HEK293 (cell line): ENCODE data around the gene MED15.

ENCODE experiments used
- GLI4 ChIP-seq: fragments of 450-650 bp; formaldehyde crosslinking; IDR thresholded peaks from 2 replicates; pipeline ENCODE4 v1.5.1; 2016; ENCODE audit warnings: missing biosample characterization, missing genetic modification characterization
- MZF1 ChIP-seq: fragments of 450-650 bp; formaldehyde crosslinking; IDR thresholded peaks from 2 replicates; pipeline ENCODE4 v1.5.1; 2017; ENCODE audit warnings: missing biosample characterization, missing genetic modification characterization, borderline replicate concordance
- TCF7L2 ChIP-seq: IDR thresholded peaks from 2 replicates; pipeline ENCODE4 v1.6.1; 2011; ENCODE audit warnings: low read depth, mild to moderate bottlenecking, inconsistent platforms, low read length, moderate library complexity, borderline replicate concordance
- ZBTB7A ChIP-seq: fragments of 450-650 bp; formaldehyde crosslinking; IDR thresholded peaks from 2 replicates; pipeline ENCODE4 v1.5.1; 2016; ENCODE audit warnings: low read depth, missing biosample characterization, missing genetic modification characterization
- ZEB2 ChIP-seq: fragments of 450-650 bp; formaldehyde crosslinking; IDR thresholded peaks from 2 replicates; pipeline ENCODE4 v1.5.1; 2016; ENCODE audit warnings: missing biosample characterization, missing genetic modification characterization
- ZNF121 ChIP-seq: fragments of 450-650 bp; formaldehyde crosslinking; IDR thresholded peaks from 2 replicates; pipeline ENCODE4 v1.5.1; 2016; ENCODE audit warnings: missing biosample characterization, missing genetic modification characterization
- ZNF514 ChIP-seq: fragments of 450-650 bp; formaldehyde crosslinking; IDR thresholded peaks from 2 replicates; pipeline ENCODE4 v1.5.1; 2016; ENCODE audit warnings: missing biosample characterization, missing genetic modification characterization
- TF ChIP-seq, protein P1 (sequence below): fragments of 450-650 bp; IDR thresholded peaks from 2 replicates; pipeline ENCODE4 v1.5.1; 2018; ENCODE audit warnings: missing biosample characterization, mild to moderate bottlenecking, missing genetic modification characterization
- TF ChIP-seq, protein P2 (sequence below): fragments of 450-650 bp; formaldehyde crosslinking; optimal IDR thresholded peaks from 2 replicates; pipeline ENCODE3; 2016; ENCODE audit warnings: missing biosample characterization, mild to moderate bottlenecking, missing genetic modification characterization
- TF ChIP-seq, protein P3 (sequence below): fragments of 450-650 bp; formaldehyde crosslinking; IDR thresholded peaks from 2 replicates; pipeline ENCODE4 v1.5.1; 2016; ENCODE audit warnings: missing biosample characterization, missing genetic modification characterization
- TF ChIP-seq, protein P4 (sequence below): fragments of 450-650 bp; formaldehyde crosslinking; IDR thresholded peaks from 2 replicates; pipeline ENCODE4 v1.5.1; 2016; ENCODE audit warnings: missing biosample characterization, missing genetic modification characterization

DNA sequence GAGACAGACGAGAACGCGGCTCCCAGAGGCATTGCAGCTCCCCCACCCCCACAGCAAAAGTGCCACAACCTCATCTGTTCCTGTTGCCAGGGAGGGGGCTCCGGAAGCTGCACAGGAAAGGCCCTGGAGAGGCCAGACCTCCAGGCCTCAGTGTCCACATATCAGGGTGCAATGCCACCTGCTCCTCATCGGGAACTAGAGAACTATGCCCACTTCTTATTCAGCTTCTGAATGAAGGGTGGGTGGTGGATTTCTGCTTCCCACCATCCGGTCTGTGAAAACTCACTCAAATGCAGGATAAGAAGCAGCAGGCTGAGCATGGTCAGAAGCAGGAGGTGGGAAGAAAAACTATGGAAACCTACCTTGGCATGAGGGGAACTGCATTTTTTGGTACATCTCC is 105.9 kb downstream of the MED15 start:
- TF ChIP-seq ZNF514 (tag by site-specific recombination) (no peak), GLI4 (tag by site-specific recombination) (no peak), ZNF121 (no peak), ZEB2 (no peak), MZF1 (tag by site-specific recombination) (no peak), TCF7L2 (no peak), ZBTB7A (no peak)
- TF ChIP-seq, protein P1, sequence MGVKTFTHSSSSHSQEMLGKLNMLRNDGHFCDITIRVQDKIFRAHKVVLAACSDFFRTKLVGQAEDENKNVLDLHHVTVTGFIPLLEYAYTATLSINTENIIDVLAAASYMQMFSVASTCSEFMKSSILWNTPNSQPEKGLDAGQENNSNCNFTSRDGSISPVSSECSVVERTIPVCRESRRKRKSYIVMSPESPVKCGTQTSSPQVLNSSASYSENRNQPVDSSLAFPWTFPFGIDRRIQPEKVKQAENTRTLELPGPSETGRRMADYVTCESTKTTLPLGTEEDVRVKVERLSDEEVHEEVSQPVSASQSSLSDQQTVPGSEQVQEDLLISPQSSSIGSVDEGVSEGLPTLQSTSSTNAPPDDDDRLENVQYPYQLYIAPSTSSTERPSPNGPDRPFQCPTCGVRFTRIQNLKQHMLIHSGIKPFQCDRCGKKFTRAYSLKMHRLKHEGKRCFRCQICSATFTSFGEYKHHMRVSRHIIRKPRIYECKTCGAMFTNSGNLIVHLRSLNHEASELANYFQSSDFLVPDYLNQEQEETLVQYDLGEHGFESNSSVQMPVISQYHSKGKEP, result no peak
- TF ChIP-seq, protein P2, sequence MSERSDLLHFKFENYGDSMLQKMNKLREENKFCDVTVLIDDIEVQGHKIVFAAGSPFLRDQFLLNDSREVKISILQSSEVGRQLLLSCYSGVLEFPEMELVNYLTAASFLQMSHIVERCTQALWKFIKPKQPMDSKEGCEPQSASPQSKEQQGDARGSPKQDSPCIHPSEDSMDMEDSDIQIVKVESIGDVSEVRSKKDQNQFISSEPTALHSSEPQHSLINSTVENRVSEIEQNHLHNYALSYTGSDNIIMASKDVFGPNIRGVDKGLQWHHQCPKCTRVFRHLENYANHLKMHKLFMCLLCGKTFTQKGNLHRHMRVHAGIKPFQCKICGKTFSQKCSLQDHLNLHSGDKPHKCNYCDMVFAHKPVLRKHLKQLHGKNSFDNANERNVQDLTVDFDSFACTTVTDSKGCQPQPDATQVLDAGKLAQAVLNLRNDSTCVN (tag by site-specific recombination), result no peak
- TF ChIP-seq, protein P3, sequence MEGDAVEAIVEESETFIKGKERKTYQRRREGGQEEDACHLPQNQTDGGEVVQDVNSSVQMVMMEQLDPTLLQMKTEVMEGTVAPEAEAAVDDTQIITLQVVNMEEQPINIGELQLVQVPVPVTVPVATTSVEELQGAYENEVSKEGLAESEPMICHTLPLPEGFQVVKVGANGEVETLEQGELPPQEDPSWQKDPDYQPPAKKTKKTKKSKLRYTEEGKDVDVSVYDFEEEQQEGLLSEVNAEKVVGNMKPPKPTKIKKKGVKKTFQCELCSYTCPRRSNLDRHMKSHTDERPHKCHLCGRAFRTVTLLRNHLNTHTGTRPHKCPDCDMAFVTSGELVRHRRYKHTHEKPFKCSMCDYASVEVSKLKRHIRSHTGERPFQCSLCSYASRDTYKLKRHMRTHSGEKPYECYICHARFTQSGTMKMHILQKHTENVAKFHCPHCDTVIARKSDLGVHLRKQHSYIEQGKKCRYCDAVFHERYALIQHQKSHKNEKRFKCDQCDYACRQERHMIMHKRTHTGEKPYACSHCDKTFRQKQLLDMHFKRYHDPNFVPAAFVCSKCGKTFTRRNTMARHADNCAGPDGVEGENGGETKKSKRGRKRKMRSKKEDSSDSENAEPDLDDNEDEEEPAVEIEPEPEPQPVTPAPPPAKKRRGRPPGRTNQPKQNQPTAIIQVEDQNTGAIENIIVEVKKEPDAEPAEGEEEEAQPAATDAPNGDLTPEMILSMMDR (tag by site-specific recombination), result no peak
- TF ChIP-seq, protein P4, sequence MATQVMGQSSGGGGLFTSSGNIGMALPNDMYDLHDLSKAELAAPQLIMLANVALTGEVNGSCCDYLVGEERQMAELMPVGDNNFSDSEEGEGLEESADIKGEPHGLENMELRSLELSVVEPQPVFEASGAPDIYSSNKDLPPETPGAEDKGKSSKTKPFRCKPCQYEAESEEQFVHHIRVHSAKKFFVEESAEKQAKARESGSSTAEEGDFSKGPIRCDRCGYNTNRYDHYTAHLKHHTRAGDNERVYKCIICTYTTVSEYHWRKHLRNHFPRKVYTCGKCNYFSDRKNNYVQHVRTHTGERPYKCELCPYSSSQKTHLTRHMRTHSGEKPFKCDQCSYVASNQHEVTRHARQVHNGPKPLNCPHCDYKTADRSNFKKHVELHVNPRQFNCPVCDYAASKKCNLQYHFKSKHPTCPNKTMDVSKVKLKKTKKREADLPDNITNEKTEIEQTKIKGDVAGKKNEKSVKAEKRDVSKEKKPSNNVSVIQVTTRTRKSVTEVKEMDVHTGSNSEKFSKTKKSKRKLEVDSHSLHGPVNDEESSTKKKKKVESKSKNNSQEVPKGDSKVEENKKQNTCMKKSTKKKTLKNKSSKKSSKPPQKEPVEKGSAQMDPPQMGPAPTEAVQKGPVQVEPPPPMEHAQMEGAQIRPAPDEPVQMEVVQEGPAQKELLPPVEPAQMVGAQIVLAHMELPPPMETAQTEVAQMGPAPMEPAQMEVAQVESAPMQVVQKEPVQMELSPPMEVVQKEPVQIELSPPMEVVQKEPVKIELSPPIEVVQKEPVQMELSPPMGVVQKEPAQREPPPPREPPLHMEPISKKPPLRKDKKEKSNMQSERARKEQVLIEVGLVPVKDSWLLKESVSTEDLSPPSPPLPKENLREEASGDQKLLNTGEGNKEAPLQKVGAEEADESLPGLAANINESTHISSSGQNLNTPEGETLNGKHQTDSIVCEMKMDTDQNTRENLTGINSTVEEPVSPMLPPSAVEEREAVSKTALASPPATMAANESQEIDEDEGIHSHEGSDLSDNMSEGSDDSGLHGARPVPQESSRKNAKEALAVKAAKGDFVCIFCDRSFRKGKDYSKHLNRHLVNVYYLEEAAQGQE (tag by site-specific recombination), result no peak
